GM13977 (cell line): Measurements from ENCODE around the gene IFNA5.

Experiments
- DNase-seq: peaks from one replicate; pipeline ENCODE4 v3.0.0; 2012; ENCODE audit warnings: low spot score
- in situ Hi-C: fragments of 300-500 bp; cut with MboI; formaldehyde crosslinking; loops from one replicate; pipeline ENCODE4 v1.12.0; 2022; ENCODE audit warnings: low sequenced_read_pairs, low pct_unique_long_range_greater_than_20kb, mixed read lengths, inconsistent platforms; ENCODE audit not compliant: unreplicated experiment
- TF ChIP-seq, protein P1 (sequence below): IDR thresholded peaks from 2 replicates; pipeline ENCODE4 v1.5.1; 2012; ENCODE audit warnings: mild to moderate bottlenecking, control low read depth; ENCODE audit not compliant: insufficient read depth; ENCODE audit errors: extremely low read depth, missing control alignments

IFNA5 gene

GRCh38 chr9:21294904-21295538, 10.1 kb downstream of the IFNA5 start:
- TF ChIP-seq, protein P1, sequence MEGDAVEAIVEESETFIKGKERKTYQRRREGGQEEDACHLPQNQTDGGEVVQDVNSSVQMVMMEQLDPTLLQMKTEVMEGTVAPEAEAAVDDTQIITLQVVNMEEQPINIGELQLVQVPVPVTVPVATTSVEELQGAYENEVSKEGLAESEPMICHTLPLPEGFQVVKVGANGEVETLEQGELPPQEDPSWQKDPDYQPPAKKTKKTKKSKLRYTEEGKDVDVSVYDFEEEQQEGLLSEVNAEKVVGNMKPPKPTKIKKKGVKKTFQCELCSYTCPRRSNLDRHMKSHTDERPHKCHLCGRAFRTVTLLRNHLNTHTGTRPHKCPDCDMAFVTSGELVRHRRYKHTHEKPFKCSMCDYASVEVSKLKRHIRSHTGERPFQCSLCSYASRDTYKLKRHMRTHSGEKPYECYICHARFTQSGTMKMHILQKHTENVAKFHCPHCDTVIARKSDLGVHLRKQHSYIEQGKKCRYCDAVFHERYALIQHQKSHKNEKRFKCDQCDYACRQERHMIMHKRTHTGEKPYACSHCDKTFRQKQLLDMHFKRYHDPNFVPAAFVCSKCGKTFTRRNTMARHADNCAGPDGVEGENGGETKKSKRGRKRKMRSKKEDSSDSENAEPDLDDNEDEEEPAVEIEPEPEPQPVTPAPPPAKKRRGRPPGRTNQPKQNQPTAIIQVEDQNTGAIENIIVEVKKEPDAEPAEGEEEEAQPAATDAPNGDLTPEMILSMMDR, result no peak
- in situ Hi-C loops, result no loop called here

DNA sequence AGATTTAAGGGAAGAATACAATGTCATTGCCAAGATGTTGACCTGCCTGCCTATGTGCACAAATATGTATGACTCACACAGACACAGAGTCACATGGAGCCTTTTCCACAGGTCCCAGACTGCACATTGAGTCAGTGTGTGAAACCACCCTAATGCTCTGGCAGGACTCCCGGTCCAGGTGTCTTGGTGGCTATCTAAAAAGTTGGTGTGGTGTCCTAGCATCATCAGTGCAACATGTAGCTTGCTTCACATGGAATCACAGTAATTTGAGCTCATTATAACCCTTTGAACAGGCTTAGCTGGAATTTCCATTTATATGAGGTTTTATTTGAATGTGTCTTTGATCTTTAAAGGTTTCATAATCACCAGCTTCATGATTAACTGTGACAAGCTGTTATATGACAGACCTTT, 10.7 kb downstream of the IFNA5 start:
- TF ChIP-seq, protein P1, result no peak
- no peak for DNase-seq
- in situ Hi-C loops, result no loop called here

More at GRCh38 chr9:21294904-21295538, 10.1 kb downstream of the IFNA5 start:
- no peak for DNase-seq

GRCh38 chr9:21289848-21290247, 15.3 kb downstream of the IFNA5 start:
- in situ Hi-C loops, result no loop called here
- TF ChIP-seq, protein P1, result no peak
- no peak for DNase-seq

DNA sequence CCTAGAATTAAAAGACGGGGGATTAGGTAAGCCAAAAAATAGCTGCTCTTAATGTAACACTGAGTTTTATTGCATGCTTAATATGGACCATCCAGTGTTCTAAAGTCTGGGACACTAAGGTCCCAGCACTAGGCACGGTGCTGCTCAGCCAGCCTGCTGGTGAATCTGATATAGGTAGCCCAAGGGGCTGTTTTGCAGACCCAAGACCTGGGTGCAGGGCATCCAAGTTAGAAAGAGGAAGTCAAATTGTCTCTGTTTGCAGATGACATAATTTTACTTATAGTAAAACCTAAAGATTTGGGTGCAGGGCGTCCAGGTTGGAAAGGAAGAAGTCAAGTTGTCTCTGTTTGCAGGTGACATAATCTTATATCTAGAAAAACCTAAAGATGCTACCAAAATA, 17.8 kb downstream of the IFNA5 start:
- no peak for DNase-seq
- in situ Hi-C loops, result no loop called here
- TF ChIP-seq, protein P1, result no peak

DNA sequence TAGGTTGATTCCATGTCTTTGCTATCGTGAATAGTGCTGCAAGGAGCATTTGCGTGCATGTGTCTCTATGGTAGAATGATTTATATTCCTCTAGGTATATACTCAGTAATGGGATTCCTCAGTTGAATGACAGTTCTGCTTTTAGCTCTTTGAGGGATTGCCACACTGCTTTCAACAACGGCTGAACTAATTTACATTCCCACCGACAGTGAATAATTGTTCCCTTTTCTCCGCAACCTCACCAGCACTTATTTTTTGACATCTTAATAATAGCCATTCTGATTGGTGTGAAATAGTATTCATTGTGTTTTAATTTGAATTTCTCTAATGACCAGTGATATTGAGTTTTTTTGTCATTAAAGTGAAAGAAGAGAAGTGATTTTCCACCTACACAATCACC, 18.5 kb downstream of the IFNA5 start:
- TF ChIP-seq, protein P1, result no peak
- DNase-seq, result no peak
- in situ Hi-C loops, result no loop called here

- no peak for DNase-seq
- in situ Hi-C loops, result no loop called here
- TF ChIP-seq, protein P1, result no peak
These were observed 19.0 kb downstream of the IFNA5 start for GRCh38 chr9:21286099-21286498.

DNA sequence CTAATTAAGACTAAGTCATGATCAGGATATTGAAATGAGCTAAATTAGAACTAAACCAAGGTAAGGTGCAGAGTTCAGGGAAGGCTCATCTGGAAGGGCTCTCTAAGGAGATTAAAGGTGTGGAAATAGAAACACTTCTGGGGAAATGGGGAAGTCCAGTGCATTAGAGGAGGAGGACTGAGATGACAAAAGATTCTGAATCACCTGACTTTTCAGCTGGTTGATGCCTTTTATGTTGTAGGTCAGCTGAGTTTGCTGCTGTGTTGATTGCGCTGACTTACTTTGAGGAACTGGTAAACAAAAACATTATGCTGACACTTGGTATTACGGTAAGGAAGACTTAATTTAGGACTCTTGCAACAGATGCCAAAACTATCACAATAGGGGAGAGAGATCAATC, 23.8 kb downstream of the IFNA5 start:
- TF ChIP-seq, protein P1, result no peak
- no peak for DNase-seq
- in situ Hi-C loops, result no loop called here
